Cardiac muscle cell (in vitro differentiated cells and primary cell): ENCODE data around the gene PRDM13. TPM values are rescaled to one million over a fixed set of nuclear protein-coding genes. Genes with fewer than 3 reads are reported as not detected.
"Not testable (repeated sequence)": the region's sequence is repeated elsewhere in the genome, so short reads cannot be mapped to it uniquely, and the experiment has no call there.

Source experiments
- DNase-seq, 2 donors: peaks; one replicate each; pipeline versions ENCODE4 v3.0.0 to v3.0.0-alpha.2; 2010 to 2017; ENCODE audit warnings: low read depth in 1 of 2, low spot score in 1 of 2
- H3K27ac ChIP-seq: fragments of 200-600 bp; sonication (generic); 2 replicates; pipeline ENCODE4 v1.5.1; 2016
- H3K27me3 ChIP-seq: fragments of 200-600 bp; sonication (generic); 2 replicates; pipeline ENCODE4 v1.6.0; 2016; ENCODE audit warnings: control low read depth
- H3K36me3 ChIP-seq: fragments of 200-600 bp; sonication (generic); 2 replicates; pipeline ENCODE4 v1.5.1; 2016; ENCODE audit warnings: control low read depth
- H3K4me1 ChIP-seq: fragments of 200-600 bp; sonication (generic); 2 replicates; pipeline ENCODE4 v1.8.1; 2017; ENCODE audit warnings: low read depth, mild to moderate bottlenecking, mixed run types
- H3K4me3 ChIP-seq: fragments of 200-600 bp; sonication (generic); 2 replicates; pipeline ENCODE4 v1.5.1; 2016; ENCODE audit warnings: mild to moderate bottlenecking
- H3K9me3 ChIP-seq: fragments of 200-600 bp; sonication (generic); 2 replicates; pipeline ENCODE4 v1.5.1; 2017; ENCODE audit warnings: low read depth, mild to moderate bottlenecking, control low read depth
- CTCF ChIP-seq: IDR thresholded peaks from 2 replicates; pipeline ENCODE4 v1.5.1; 2012; ENCODE audit warnings: low read depth, mild to moderate bottlenecking, low read length
- polyA plus RNA-seq: library from polyadenylated mRNA; unstranded; fragments of >200 nt; fragmentation: Nextera tagmentation; extraction: Ambion mirVana; gene quantifications from 2 replicates; pipeline ENCODE4 v1.2.1, GENCODE V29; 2016
- total RNA-seq: library from RNA; depleted of rRNA; stranded (reverse); fragments of >200 nt; gene quantifications from 2 replicates; pipeline ENCODE4 v1.2.3, GENCODE V29; 2016

The PRDM13 gene
- total and polyA plus RNA-seq, 2 experiments from 2014 or later = not detected

GRCh38 chr6:99617131-99617530, 10.5 kb downstream of the PRDM13 start:
- Histone ChIP-seq H3K4me3 (no peak overlapping the region), H3K27me3 (peaks cover 100% of the 10 kb centered on the region), H3K9me3 (no peaks in the 10 kb centered on the region), H3K4me1 (peaks cover 5% of the 10 kb centered on the region), H3K36me3 (no peaks in the 10 kb centered on the region), H3K27ac (no peak overlapping the region)
- DNase-seq = no peak
- TF ChIP-seq CTCF = no peak

- Histone ChIP-seq H3K36me3 (no peaks in the 10 kb centered on the region), H3K9me3 (no peaks in the 10 kb centered on the region), H3K4me1 (peaks cover 5% of the 10 kb centered on the region), H3K27ac (no peak overlapping the region), H3K4me3 (peak overlapping the region; percentile 6), H3K27me3 (peaks cover 100% of the 10 kb centered on the region)
- no peak for DNase-seq
- TF ChIP-seq CTCF = no peak
These were observed 12.2 kb downstream of the PRDM13 start for GRCh38 chr6:99618649-99619408.

- TF ChIP-seq CTCF = no peak
These were observed 12.8 kb downstream of the PRDM13 start for GRCh38 chr6:99619409-99619762.

GRCh38 chr6:99622044-99622443, 15.4 kb downstream of the PRDM13 start:
- H3K27me3 ChIP-seq = peaks cover 79% of the 10 kb centered on the region
- DNase-seq, H3K4me1 ChIP-seq: not testable (repeated sequence)

More at GRCh38 chr6:99619409-99619762, 12.8 kb downstream of the PRDM13 start:
- H3K4me3 ChIP-seq = peak overlapping the region; percentile 6
- no peaks in the 10 kb centered on the region for H3K36me3 ChIP-seq
- no peaks in the 10 kb centered on the region for H3K9me3 ChIP-seq
- no peak overlapping the region for H3K27ac ChIP-seq
- DNase-seq = no peak
- peaks cover 100% of the 10 kb centered on the region for H3K27me3 ChIP-seq
- H3K4me1 ChIP-seq = peaks cover 5% of the 10 kb centered on the region

GRCh38 chr6:99629293-99629692, 22.7 kb downstream of the PRDM13 start:
- Histone ChIP-seq H3K4me1 (no peaks in the 10 kb centered on the region), H3K36me3 (no peaks in the 10 kb centered on the region), H3K27me3 (peaks cover 33% of the 10 kb centered on the region), H3K4me3 (no peak overlapping the region), H3K9me3 (no peaks in the 10 kb centered on the region), H3K27ac (no peak overlapping the region)
- no peak for TF ChIP-seq CTCF
- no peak for DNase-seq

More at GRCh38 chr6:99622044-99622443, 15.4 kb downstream of the PRDM13 start:
- not testable (repeated sequence) for H3K4me3 ChIP-seq, H3K9me3 ChIP-seq, H3K36me3 ChIP-seq, H3K27ac ChIP-seq

GRCh38 chr6:99637629-99638028, 31.0 kb downstream of the PRDM13 start:
- Histone ChIP-seq H3K36me3 (no peaks in the 10 kb centered on the region), H3K27ac (no peak overlapping the region), H3K4me1 (peaks cover 4% of the 10 kb centered on the region), H3K27me3 (peaks cover 8% of the 10 kb centered on the region), H3K9me3 (no peaks in the 10 kb centered on the region), H3K4me3 (no peak overlapping the region)
- no peak for TF ChIP-seq CTCF
- no peak for DNase-seq

- not testable (repeated sequence) for H3K27ac ChIP-seq, H3K27me3 ChIP-seq, H3K4me1 ChIP-seq, H3K9me3 ChIP-seq, H3K4me3 ChIP-seq, DNase-seq, H3K36me3 ChIP-seq
These were observed 31.7 kb downstream of the PRDM13 start for GRCh38 chr6:99638358-99638757.
